Right atrium auricular region (tissue), 2 donors: ENCODE measurements around the gene HELZ. TPM values are rescaled to one million over a fixed set of nuclear protein-coding genes. Genes with fewer than 3 reads are reported as not detected.

Experiments
- DNase-seq: peaks from one replicate; pipeline ENCODE4 v3.0.0-alpha.2; 2019; ENCODE audit warnings: low spot score
- H3K27ac ChIP-seq, 2 donors: fragments of 200-600 bp; sonication (generic); 1 replicate in 1 of 2; 2 replicates in 1 of 2; pipeline ENCODE4 v1.5.1; 2016 to 2019
- H3K27me3 ChIP-seq, 2 donors: fragments of 200-600 bp; sonication (generic); one replicate each; pipeline versions ENCODE4 v1.5.1 to v1.6.0; 2017 to 2019
- H3K36me3 ChIP-seq: fragments of 200-600 bp; sonication (generic); one replicate; pipeline ENCODE4 v1.5.1; 2016
- H3K4me1 ChIP-seq, 2 donors: fragments of 200-600 bp; sonication (generic); one replicate each; pipeline versions ENCODE4 v1.5.1 to v1.6.0; 2017 to 2019
- H3K4me3 ChIP-seq, 2 donors: fragments of 200-600 bp; sonication (generic); 1 replicate in 1 of 2; 2 replicates in 1 of 2; pipeline ENCODE4 v1.5.1; 2017 to 2019; ENCODE audit warnings: mild to moderate bottlenecking in 1 of 2, moderate library complexity in 1 of 2
- H3K9me3 ChIP-seq, 2 donors: fragments of 200-600 bp; sonication (generic); one replicate each; pipeline ENCODE4 v1.5.1; 2019
- total RNA-seq, 2 donors: library from RNA; depleted of rRNA; stranded (reverse); fragments of >200 nt; gene quantifications; one replicate each; pipeline ENCODE4 v1.1.0, GENCODE V29; 2016
- TF ChIP-seq, protein P1 (sequence below), 2 donors: fragments of 200-600 bp; sonication (generic); IDR thresholded peaks; one replicate each; pipeline ENCODE4 v1.5.1; 2019; ENCODE audit warnings: antibody characterized with exemption in 2 of 2

HELZ gene
- total RNA-seq, 2 donors from 2014 or later: 25.2 to 29.1 TPM

DNA sequence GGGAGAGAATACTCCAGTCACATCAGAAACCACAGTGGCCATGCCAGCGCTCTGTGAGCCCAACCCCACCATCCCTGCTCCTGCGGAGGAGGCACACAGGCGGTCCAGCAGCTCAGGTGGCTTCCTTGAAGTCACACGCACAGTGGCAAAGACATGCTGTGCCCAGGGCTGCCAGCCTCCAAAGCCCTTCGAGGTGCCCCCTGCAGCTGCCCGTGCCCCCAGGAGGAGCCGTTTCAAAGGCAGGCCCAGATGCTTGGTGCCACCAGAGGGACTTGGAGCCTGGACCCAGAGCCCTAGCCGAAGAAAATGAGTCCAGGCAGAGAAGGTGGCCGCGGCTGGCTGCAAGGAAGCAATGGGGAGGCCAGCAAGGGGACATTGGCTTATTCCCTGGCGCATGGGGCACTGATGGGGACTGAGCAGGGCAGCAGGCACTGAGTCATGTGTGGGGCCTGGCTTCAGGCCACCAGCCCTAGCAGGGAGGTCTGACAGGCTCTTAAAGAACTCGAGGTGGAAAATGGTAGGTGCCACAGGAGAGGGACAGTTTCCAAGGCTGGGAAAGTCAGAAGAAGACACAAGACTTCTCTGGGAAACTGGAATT, 217.9 kb downstream of the HELZ start:
- Histone ChIP-seq H3K9me3 (no peaks in the 10 kb centered on the region), H3K27ac (no peak overlapping the region), H3K36me3 (no peaks in the 10 kb centered on the region), H3K27me3 (no peaks in the 10 kb centered on the region), H3K4me1 (no peaks in the 10 kb centered on the region), H3K4me3 (no peak overlapping the region)
- no peak for DNase-seq
- TF ChIP-seq, protein P1, sequence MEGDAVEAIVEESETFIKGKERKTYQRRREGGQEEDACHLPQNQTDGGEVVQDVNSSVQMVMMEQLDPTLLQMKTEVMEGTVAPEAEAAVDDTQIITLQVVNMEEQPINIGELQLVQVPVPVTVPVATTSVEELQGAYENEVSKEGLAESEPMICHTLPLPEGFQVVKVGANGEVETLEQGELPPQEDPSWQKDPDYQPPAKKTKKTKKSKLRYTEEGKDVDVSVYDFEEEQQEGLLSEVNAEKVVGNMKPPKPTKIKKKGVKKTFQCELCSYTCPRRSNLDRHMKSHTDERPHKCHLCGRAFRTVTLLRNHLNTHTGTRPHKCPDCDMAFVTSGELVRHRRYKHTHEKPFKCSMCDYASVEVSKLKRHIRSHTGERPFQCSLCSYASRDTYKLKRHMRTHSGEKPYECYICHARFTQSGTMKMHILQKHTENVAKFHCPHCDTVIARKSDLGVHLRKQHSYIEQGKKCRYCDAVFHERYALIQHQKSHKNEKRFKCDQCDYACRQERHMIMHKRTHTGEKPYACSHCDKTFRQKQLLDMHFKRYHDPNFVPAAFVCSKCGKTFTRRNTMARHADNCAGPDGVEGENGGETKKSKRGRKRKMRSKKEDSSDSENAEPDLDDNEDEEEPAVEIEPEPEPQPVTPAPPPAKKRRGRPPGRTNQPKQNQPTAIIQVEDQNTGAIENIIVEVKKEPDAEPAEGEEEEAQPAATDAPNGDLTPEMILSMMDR (IDR thresholded peaks at IDR 0.05): no peak

DNA sequence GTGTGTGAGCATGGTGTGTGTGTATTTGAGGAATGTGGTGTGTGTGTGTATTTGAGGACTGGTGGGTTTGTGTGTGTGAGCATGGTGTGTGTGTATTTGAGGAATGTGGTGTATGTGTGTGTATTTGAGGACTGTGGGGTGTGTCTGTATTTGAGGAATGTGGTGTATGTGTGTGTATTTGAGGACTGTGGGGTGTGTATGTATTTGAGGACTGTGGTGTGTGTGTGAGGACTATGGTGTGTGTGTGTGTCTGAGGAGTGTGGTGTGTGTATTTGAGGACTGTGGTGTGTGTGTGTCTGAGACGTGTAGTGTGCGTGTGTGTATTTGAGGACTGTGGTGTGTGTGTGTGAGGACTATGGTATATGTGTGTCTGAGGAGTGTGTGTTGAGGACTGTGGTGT, 218.7 kb downstream of the HELZ start:
- TF ChIP-seq, protein P1 (IDR thresholded peaks at IDR 0.05): no peak
- Histone ChIP-seq H3K9me3 (no peaks in the 10 kb centered on the region), H3K4me3 (no peak overlapping the region), H3K27ac (no peak overlapping the region), H3K4me1 (no peaks in the 10 kb centered on the region), H3K36me3 (no peaks in the 10 kb centered on the region), H3K27me3 (no peaks in the 10 kb centered on the region)
- no peak for DNase-seq

DNA sequence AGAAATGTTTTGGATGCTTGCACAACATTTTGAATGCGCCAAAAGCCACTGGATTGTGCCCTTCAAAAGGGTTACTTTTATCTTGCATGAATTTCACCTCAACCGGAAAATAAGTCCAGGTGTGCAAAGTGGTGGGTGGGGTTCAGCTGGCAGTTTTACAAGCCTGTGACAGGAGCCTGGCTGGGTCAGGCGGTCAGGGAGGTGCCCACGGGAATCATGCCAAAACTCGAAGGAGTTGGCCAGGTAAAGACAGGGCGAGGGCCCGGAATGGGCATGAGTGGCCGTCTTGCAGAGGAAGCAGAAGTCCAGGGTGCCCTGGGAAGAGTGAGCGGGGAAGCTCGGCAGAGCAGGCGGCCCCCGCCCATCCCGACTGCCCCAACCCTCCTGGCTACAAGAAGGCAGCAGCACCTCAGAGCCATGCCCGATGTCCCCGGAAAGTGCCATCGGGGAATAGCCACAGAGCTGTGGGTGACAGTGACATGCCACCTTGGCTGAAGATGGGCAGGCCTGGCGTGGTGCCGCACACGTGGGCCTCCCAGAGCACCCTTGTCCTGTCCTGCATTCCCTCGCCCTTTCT, 219.7 kb downstream of the HELZ start:
- no peak overlapping the region for H3K4me3 ChIP-seq
- H3K27me3 ChIP-seq: no peaks in the 10 kb centered on the region
- no peaks in the 10 kb centered on the region for H3K4me1 ChIP-seq
- TF ChIP-seq, protein P1 (IDR thresholded peaks at IDR 0.05): no peak
- H3K9me3 ChIP-seq: no peaks in the 10 kb centered on the region
- no peaks in the 10 kb centered on the region for H3K36me3 ChIP-seq
- DNase-seq: no peak
- no peak overlapping the region for H3K27ac ChIP-seq

DNA sequence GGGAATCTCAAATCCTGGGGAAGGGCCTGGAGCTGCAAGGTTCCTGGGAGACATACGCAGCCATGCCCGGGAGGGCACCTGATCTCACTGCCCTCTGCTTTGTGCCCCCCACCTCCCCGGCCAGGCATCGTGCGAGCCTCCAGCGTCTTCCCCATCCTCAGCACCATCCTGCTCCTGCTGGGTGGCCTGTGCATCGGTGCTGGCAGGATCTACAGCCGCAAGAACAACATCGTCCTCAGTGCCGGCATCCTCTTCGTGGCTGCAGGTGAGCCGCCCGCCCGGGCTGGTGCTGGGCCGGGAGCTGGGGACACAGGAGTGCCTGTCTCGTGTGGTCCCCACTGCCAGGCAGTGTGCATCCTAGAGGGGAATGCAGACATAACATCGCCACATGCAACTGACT, 220.3 kb downstream of the HELZ start:
- Histone ChIP-seq H3K27ac (no peak overlapping the region), H3K36me3 (no peaks in the 10 kb centered on the region), H3K4me3 (no peak overlapping the region), H3K27me3 (no peaks in the 10 kb centered on the region), H3K4me1 (no peaks in the 10 kb centered on the region), H3K9me3 (no peaks in the 10 kb centered on the region)
- TF ChIP-seq, protein P1 (IDR thresholded peaks at IDR 0.05): no peak
- DNase-seq: no peak

DNA sequence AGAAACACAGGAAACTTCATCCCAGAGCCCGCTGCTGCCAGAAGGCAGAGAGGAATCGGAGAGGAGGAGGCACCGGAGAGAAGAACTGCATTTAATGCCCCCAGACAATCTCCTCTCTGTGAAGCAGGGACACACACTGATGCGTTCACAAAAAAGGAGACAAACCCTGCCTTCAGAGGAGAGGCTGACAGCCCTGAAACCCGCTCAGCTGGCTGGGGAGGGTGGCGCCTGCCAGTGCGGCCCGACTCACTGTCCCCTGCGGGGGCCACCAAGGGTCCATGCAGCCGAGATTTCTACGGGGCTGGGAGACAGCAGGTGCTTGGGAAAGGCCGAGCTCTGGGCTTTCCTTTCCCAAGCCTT, 222.6 kb downstream of the HELZ start:
- Histone ChIP-seq H3K27ac (no peak overlapping the region), H3K4me3 (no peak overlapping the region), H3K9me3 (no peaks in the 10 kb centered on the region), H3K36me3 (no peaks in the 10 kb centered on the region), H3K27me3 (no peaks in the 10 kb centered on the region), H3K4me1 (no peaks in the 10 kb centered on the region)
- DNase-seq: no peak
- TF ChIP-seq, protein P1 (IDR thresholded peaks at IDR 0.05): no peak
